HEK293T (cell line): ENCODE data around the gene CBLB.
"Not testable (repeated sequence)": the region's sequence is repeated elsewhere in the genome, so short reads cannot be mapped to it uniquely, and the experiment has no call there.

ENCODE experiments used
- CTCF ChIA-PET: fragments of 350-600 bp; formaldehyde crosslinking; extraction: SDS; loops from one replicate; lab custom pipeline; 2021; ENCODE audit warnings: antibody characterized with exemption, inconsistent platforms; lab: Yijun Ruan, JAX
- POLR2A ChIA-PET: fragments of 350-600 bp; formaldehyde crosslinking; extraction: SDS; loops from one replicate; lab custom pipeline; 2020; ENCODE audit warnings: antibody characterized with exemption, inconsistent platforms; lab: Yijun Ruan, JAX
- DNase-seq: peaks from one replicate; pipeline ENCODE4 v3.0.0; 2012; ENCODE audit warnings: mixed read lengths; ENCODE audit errors: extremely low spot score
- ARNT ChIP-seq: fragments of 450-650 bp; IDR thresholded peaks from 2 replicates; pipeline ENCODE4 v1.6.1; 2017; ENCODE audit warnings: mild to moderate bottlenecking
- BHLHE40 ChIP-seq: fragments of 450-650 bp; IDR thresholded peaks from 2 replicates; pipeline ENCODE4 v1.6.1; 2016; ENCODE audit warnings: mild to moderate bottlenecking, moderate library complexity, borderline replicate concordance
- CTBP1 ChIP-seq: fragments of 450-650 bp; IDR thresholded peaks from 2 replicates; pipeline ENCODE4 v1.6.1; 2016; ENCODE audit warnings: borderline replicate concordance
- ELF4 ChIP-seq: fragments of 450-650 bp; IDR thresholded peaks from 2 replicates; pipeline ENCODE4 v1.6.1; 2017; ENCODE audit warnings: antibody characterized with exemption
- FOXA1 ChIP-seq: fragments of 450-650 bp; IDR thresholded peaks from 2 replicates; pipeline ENCODE4 v1.6.1; 2016; ENCODE audit warnings: mild to moderate bottlenecking
- FOXK2 ChIP-seq: fragments of 450-650 bp; IDR thresholded peaks from 2 replicates; pipeline ENCODE4 v1.6.1; 2016; ENCODE audit warnings: mild to moderate bottlenecking
- FOXM1 ChIP-seq: fragments of 450-650 bp; IDR thresholded peaks from 2 replicates; pipeline ENCODE4 v1.6.1; 2017; ENCODE audit warnings: mild to moderate bottlenecking, borderline replicate concordance
- HDGF ChIP-seq: fragments of 450-650 bp; IDR thresholded peaks from 2 replicates; pipeline ENCODE4 v1.6.1; 2017; ENCODE audit warnings: antibody characterized with exemption, borderline replicate concordance
- L3MBTL2 ChIP-seq: fragments of 450-650 bp; conservative IDR thresholded peaks from 2 replicates; pipeline ENCODE4 v1.6.1; 2016; ENCODE audit warnings: mild to moderate bottlenecking
- LEF1 ChIP-seq: fragments of 450-650 bp; IDR thresholded peaks from 2 replicates; pipeline ENCODE4 v1.6.1; 2017; ENCODE audit warnings: mild to moderate bottlenecking, borderline replicate concordance
- NFRKB ChIP-seq: fragments of 450-650 bp; IDR thresholded peaks from 2 replicates; pipeline ENCODE4 v1.6.1; 2016; ENCODE audit warnings: mild to moderate bottlenecking, moderate library complexity
- SP1 ChIP-seq: fragments of 450-650 bp; IDR thresholded peaks from 2 replicates; pipeline ENCODE4 v1.6.1; 2017
- SUZ12 ChIP-seq: fragments of 450-650 bp; IDR thresholded peaks from 2 replicates; pipeline ENCODE4 v1.6.1; 2016; ENCODE audit warnings: mild to moderate bottlenecking
- TARDBP ChIP-seq: fragments of 450-650 bp; IDR thresholded peaks from 2 replicates; pipeline ENCODE4 v1.6.1; 2016
- ZNF384 ChIP-seq: fragments of 450-650 bp; IDR thresholded peaks from 2 replicates; pipeline ENCODE4 v1.6.1; 2016
- TF ChIP-seq, protein P1 (sequence below): fragments of 450-650 bp; IDR thresholded peaks from 2 replicates; pipeline ENCODE4 v1.6.1; 2016

CBLB gene

DNA sequence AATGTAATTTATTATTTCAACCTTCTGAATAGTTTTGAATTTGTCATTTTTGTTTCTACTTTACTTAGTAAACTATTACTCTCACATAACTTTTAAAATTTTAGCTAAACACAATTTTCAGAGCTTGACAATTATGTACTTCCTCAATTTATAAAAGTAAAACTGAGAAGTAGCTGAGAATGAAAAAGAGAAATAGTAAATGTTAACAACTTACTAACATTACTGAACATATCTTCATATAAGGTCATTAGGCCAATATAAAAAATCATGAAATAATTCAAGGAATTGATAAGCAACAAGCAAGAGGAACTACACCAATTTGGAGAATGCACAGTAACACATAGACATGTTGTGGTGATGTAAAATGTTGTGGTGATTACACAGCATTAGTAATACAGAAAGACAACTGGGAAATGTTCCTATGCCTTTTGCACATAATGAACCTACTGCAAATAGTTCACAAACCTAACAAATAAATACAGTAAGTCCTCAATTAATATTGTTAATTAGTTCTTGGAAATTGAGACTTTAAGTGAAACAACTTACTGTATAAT lies 137.9 kb downstream of the CBLB start:
- no peak for DNase-seq
- ChIA-PET POLR2A (no interaction called here), CTCF (no interaction called here)
- no peak for TF ChIP-seq SUZ12
- no peak for TF ChIP-seq TARDBP
- no peak for TF ChIP-seq SP1
- no peak for TF ChIP-seq ZNF384
- TF ChIP-seq HDGF, result no peak
- TF ChIP-seq CTBP1, result no peak
- TF ChIP-seq FOXK2, result no peak
- TF ChIP-seq L3MBTL2, result no peak
- TF ChIP-seq ELF4, result no peak
- no peak for TF ChIP-seq NFRKB
- no peak for TF ChIP-seq FOXM1
- no peak for TF ChIP-seq ARNT
- no peak for TF ChIP-seq FOXA1
- TF ChIP-seq, protein P1, sequence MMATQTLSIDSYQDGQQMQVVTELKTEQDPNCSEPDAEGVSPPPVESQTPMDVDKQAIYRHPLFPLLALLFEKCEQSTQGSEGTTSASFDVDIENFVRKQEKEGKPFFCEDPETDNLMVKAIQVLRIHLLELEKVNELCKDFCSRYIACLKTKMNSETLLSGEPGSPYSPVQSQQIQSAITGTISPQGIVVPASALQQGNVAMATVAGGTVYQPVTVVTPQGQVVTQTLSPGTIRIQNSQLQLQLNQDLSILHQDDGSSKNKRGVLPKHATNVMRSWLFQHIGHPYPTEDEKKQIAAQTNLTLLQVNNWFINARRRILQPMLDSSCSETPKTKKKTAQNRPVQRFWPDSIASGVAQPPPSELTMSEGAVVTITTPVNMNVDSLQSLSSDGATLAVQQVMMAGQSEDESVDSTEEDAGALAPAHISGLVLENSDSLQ, result no peak
- TF ChIP-seq LEF1, result no peak

DNA sequence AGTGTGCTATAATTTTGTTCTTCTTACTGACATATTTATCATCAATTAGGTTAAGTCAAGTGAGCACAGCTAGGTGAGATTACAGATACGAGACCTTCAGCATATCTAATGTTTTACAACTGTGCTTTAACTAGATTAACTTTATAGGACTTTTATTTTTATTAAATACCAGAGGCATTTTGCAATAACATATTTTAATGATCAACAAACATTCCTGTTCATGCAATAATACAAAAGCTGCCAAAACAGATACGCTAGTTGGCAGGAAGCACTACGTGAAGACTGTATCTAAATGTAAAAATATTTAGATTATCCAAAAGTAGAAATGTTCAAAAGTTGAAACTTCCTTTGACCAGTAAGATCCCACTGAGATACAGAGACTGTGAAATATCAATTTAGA lies 139.1 kb downstream of the CBLB start:
- DNase-seq, result no peak
- CTCF ChIA-PET, result no interaction called here
- POLR2A ChIA-PET, result no interaction called here
- TF ChIP-seq TARDBP (no peak), HDGF (no peak), FOXM1 (no peak), LEF1 (no peak), FOXA1 (no peak), ELF4 (no peak), FOXK2 (no peak), ARNT (no peak), CTBP1 (no peak)
- TF ChIP-seq, protein P1, result no peak

DNA sequence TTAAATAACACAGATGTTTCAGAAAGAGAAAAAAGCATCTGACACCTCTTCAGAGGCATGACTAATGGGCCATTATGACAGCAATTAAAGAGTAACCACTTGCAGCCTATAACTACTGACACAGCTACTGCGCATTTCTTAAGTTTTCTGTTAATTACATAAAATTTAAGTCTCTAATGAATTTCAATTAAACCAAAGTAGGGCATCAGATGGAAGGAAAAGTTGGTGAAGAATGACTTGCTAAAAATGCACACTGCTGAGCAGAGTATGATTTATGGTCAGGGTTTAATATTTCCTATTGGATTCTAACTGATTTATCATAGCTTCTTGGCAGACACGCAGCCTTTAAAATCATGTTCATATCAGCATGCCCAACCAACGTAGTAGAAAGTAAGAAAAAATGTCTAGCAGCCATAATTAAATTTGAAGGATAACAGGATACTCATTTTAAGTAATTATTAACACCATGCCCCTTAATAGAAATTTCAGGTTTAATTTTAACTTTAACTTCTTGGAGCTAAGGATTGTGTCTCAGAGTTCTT lies 140.0 kb downstream of the CBLB start:
- no peak for DNase-seq
- ChIA-PET CTCF (interaction anchor here (0.6 kb wide), 1 partner anchor 115 kb away, joined by 3 read pairs; no protein-coding TSS in a partner anchor), POLR2A (no interaction called here)
- TF ChIP-seq HDGF (no peak), FOXK2 (no peak), SUZ12 (no peak), BHLHE40 (no peak), LEF1 (no peak), CTBP1 (no peak), NFRKB (no peak), ELF4 (no peak), ZNF384 (no peak), FOXA1 (no peak)
- TF ChIP-seq, protein P1, result no peak

DNA sequence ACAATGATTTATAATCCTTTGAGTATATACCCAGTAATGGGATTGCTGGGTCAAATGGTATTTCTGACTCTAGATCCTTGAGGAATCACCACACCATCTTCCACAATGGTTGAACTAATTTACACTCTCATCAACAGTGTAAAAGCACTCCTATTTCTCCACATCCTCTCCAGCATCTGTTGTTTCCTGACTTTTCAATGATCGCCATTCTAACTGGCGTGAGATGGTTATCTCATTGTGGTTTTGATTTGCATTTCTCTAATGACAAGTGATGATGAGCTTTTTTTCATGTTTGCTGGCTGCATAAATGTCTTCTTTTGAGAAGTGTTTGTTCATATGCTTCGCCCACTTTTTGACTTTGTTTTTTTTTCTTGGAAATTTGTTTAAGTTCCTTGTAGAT lies 141.8 kb downstream of the CBLB start:
- DNase-seq, CTCF ChIA-PET, POLR2A ChIA-PET: not testable (repeated sequence)

DNA sequence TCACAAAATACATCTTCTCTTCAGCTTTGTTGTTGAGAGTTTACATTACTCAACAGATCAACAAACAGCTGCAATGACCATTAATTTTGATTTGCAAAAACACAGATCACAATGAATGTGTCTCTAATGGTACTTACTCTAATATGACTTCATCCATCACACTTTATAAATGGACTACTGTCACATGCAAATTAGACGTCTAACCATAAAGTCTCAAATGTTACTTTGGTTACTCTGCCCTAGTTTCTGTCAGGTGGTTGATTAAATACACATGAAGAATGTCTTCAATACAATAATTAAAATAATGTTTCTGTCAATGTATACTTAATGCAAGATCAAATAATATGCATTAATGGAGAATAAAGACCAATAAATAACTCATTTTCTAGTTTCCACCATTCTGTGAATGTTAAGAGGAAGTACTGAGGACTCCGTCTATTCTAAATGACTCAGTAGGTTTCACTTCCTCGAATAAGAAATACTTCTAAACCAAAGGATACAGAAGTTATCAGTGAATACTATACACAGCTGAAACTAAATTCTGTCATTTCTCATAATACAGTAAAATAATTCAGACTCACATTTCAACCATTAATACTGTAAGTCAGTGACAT lies 145.8 kb downstream of the CBLB start:
- DNase-seq, result no peak
- ChIA-PET CTCF (interaction anchor here (0.6 kb wide), 1 partner anchor 9 kb away, joined by 4 read pairs; no protein-coding TSS in a partner anchor), POLR2A (no interaction called here)
- TF ChIP-seq ZNF384 (no peak), FOXK2 (no peak), BHLHE40 (no peak)

DNA sequence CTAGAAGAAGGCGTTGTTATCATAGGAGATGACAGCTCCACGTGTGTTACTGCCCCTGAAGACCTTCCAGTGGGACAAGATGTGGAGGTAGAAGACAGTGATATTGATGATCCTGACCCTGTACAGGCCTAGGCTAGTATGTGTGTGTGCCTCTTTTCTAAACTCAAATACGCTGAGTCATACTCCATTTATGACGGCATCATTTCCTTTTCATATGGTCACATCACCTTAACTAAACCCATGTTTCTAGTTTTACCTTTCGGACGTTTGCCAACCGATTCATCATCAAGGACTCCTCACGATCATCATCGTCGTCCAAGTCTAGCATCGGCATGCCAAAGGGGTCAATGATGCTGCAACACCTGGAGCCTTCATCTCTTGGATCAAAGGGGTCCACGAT lies 149.0 kb downstream of the CBLB start:
- TF ChIP-seq HDGF (no peak), SP1 (no peak), LEF1 (no peak), SUZ12 (no peak), FOXA1 (no peak), FOXM1 (no peak), FOXK2 (no peak)
- TF ChIP-seq, protein P1, result no peak
- no peak for DNase-seq
- POLR2A ChIA-PET, result no interaction called here
- CTCF ChIA-PET, result no interaction called here
